Glutamatergic neuron (in vitro differentiated cells): ENCODE data around the gene PDE10A. TPM values are rescaled to one million over a fixed set of nuclear protein-coding genes. Genes with fewer than 3 reads are reported as not detected.

Experiments
- DNase-seq: peaks from one replicate; pipeline ENCODE4 v3.0.0; 2022
- H3K27ac Mint-ChIP-seq: one replicate; pipeline ENCODE4 v1.8.0; 2020; ENCODE audit warnings: mild to moderate bottlenecking, mixed read lengths, inconsistent platforms; ENCODE audit not compliant: unreplicated experiment
- H3K27me3 Mint-ChIP-seq: one replicate; pipeline ENCODE4 v1.8.0; 2020; ENCODE audit warnings: mild to moderate bottlenecking, moderate library complexity, mixed read lengths, inconsistent platforms; ENCODE audit not compliant: unreplicated experiment
- H3K36me3 Mint-ChIP-seq: one replicate; pipeline ENCODE4 v1.8.0; 2020; ENCODE audit warnings: mild to moderate bottlenecking, mixed read lengths, inconsistent platforms; ENCODE audit not compliant: unreplicated experiment
- H3K4me1 Mint-ChIP-seq: one replicate; pipeline ENCODE4 v1.8.0; 2020; ENCODE audit warnings: mild to moderate bottlenecking, low read depth, mixed read lengths, inconsistent platforms; ENCODE audit not compliant: unreplicated experiment
- H3K4me3 Mint-ChIP-seq: one replicate; pipeline ENCODE4 v1.8.0; 2020; ENCODE audit warnings: mild to moderate bottlenecking, mixed read lengths, inconsistent platforms; ENCODE audit not compliant: unreplicated experiment
- H3K9me3 Mint-ChIP-seq: one replicate; pipeline ENCODE4 v1.8.0; 2020; ENCODE audit warnings: mild to moderate bottlenecking, moderate library complexity, mixed read lengths, inconsistent platforms; ENCODE audit not compliant: unreplicated experiment
- total RNA-seq: library from RNA; stranded (reverse); fragmentation: NEBNext Ultra II Directional; extraction: Animal tissue kit (Norgen Biotek cat#: 25700); gene quantifications from one replicate; pipeline ENCODE4 v1.2.1, GENCODE V29; 2021; ENCODE audit not compliant: unreplicated experiment
- TF ChIP-seq, protein P1 (sequence below): fragments of 200-600 bp; sonication (generic); IDR thresholded peaks from one replicate; pipeline ENCODE4 v1.5.0; 2021; ENCODE audit not compliant: partially characterized antibody, unreplicated experiment

PDE10A gene
- total RNA-seq, 1 donor from 2014 or later = 24.5 TPM

DNA sequence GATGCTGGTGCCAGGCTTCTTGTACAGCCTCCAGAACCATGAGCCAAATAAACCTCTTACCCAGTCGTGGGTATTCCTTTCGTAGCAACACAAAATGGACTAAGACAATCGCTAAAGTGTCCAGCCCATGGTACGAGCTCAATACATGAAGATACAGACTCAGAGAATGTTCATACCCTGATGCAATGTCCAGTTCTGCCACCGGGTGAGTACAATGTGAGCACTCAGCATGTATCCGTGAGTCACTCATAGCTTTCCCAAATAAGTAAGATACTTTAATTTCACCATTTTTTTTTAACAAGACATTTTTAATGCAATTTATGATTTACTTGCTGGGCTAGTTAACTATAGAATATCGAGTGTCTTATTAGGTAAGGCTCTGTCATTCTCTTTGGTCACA is 26.7 kb upstream of the PDE10A start:
- Mint-ChIP-seq H3K4me3 (no peak overlapping the region), H3K27me3 (peaks cover 3% of the 10 kb centered on the region), H3K27ac (peak overlapping the region; percentile 30), H3K9me3 (peaks cover 6% of the 10 kb centered on the region), H3K4me1 (peaks cover 11% of the 10 kb centered on the region), H3K36me3 (no peaks in the 10 kb centered on the region)
- TF ChIP-seq, protein P1, sequence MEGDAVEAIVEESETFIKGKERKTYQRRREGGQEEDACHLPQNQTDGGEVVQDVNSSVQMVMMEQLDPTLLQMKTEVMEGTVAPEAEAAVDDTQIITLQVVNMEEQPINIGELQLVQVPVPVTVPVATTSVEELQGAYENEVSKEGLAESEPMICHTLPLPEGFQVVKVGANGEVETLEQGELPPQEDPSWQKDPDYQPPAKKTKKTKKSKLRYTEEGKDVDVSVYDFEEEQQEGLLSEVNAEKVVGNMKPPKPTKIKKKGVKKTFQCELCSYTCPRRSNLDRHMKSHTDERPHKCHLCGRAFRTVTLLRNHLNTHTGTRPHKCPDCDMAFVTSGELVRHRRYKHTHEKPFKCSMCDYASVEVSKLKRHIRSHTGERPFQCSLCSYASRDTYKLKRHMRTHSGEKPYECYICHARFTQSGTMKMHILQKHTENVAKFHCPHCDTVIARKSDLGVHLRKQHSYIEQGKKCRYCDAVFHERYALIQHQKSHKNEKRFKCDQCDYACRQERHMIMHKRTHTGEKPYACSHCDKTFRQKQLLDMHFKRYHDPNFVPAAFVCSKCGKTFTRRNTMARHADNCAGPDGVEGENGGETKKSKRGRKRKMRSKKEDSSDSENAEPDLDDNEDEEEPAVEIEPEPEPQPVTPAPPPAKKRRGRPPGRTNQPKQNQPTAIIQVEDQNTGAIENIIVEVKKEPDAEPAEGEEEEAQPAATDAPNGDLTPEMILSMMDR = peak; percentile 44
- no peak for DNase-seq

DNA sequence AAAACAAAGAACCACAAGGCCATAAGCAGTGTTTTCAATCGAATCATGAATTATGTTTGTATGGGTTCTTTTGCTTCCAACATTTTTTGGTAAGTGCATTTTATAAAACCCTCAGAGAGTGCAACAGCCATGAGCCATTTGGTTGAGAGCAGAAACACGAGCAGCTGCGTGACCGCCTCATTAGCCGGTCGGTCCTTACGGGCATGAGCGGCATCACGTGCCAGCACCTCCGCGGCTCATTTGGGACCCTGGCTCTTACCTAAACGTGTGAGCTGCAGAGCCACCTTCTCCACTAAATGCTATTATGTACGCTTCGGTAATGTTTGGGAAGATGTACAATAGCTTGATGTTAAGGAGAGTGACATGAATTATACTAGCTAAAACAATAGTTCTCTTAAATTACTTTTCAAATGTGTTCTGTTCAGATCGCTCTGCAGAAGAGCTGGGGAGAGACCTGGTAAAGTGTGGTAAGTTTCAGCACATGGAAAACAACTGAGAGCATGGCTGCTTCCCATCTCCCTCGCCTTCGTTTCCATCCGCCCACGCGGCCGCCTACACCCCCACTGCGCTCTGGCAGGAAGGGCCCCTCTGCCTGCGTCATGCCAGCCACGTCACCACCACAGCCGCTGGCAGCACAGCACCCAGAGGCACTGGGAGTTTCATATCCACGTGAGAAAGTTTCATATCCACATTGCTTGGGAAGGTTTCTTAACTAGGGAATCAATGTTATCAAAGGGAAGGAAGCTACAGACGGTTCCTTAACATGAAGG is 23.7 kb upstream of the PDE10A start:
- Mint-ChIP-seq H3K9me3 (peaks cover 6% of the 10 kb centered on the region), H3K36me3 (no peaks in the 10 kb centered on the region), H3K4me1 (peaks cover 10% of the 10 kb centered on the region), H3K27ac (no peak overlapping the region), H3K4me3 (no peak overlapping the region), H3K27me3 (peaks cover 3% of the 10 kb centered on the region)
- TF ChIP-seq, protein P1 = no peak
- no peak for DNase-seq

DNA sequence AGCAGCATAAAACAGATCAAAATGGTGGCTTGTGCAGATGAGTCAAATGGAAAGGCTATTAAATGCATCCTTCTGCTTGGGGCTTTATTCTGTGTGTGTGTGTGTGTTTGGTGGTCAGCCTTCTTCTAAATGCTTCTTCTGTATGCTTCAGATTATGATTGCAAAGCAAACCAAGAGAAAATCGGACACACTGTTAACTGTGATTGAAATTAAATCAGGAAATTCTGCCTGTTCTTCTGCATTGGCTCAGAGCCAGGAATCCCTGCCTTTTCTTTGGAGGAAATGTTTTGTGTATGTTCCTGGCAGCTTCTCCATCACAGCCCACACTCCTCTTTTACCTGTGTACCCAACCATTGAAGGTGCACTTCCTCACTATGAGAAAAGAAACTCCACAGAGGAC is 22.3 kb upstream of the PDE10A start:
- no peak overlapping the region for H3K4me3 Mint-ChIP-seq
- TF ChIP-seq, protein P1 = no peak
- peaks cover 3% of the 10 kb centered on the region for H3K9me3 Mint-ChIP-seq
- no peak overlapping the region for H3K27ac Mint-ChIP-seq
- H3K27me3 Mint-ChIP-seq = no peaks in the 10 kb centered on the region
- H3K4me1 Mint-ChIP-seq = peaks cover 8% of the 10 kb centered on the region
- DNase-seq = no peak
- no peaks in the 10 kb centered on the region for H3K36me3 Mint-ChIP-seq

DNA sequence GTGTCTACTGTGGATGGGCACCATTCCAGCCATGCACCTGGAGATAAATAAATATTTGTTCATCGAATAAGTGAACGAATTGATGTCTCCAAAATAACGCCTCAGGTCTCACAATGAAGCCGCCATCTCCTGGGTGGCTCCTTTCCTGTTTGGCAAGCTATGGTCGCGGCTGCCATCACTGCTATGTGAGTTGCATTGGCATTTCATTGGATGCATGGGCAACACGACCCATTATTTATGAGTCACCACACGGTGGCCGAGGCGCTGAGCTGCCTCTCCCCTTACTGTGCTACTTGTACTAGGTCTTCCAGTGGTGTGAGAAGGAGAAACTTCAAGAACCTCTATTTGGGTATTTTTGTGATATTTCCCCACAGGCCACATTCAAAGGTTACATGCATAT is 21.3 kb upstream of the PDE10A start:
- no peak overlapping the region for H3K27ac Mint-ChIP-seq
- H3K27me3 Mint-ChIP-seq = no peaks in the 10 kb centered on the region
- peaks cover 4% of the 10 kb centered on the region for H3K4me1 Mint-ChIP-seq
- TF ChIP-seq, protein P1 = no peak
- DNase-seq = no peak
- no peak overlapping the region for H3K4me3 Mint-ChIP-seq
- peaks cover 2% of the 10 kb centered on the region for H3K9me3 Mint-ChIP-seq
- no peaks in the 10 kb centered on the region for H3K36me3 Mint-ChIP-seq

DNA sequence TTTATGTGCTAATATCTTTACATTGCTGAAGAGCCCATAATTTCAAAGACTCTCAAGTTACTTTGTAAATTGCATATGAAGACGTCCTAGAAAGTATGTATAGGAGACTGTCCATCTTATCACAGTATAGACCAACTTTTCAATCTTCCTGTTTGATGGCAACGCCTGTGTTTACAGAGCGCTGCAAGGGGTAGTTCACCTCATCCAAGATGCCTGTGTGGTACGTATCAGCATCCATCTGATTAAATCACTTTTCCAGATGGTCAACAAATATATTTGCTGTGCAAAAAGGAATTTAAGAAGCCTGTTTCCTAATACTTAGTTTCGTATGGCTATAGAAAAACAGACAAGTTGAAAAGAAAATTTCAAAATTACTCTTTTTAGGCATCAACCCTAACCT is 17.9 kb upstream of the PDE10A start:
- TF ChIP-seq, protein P1 = no peak
- Mint-ChIP-seq H3K4me1 (peaks cover 3% of the 10 kb centered on the region), H3K9me3 (peaks cover 2% of the 10 kb centered on the region)

More for the DNA sequence above, 17.9 kb upstream of the PDE10A start:
- Mint-ChIP-seq H3K4me3 (no peak overlapping the region), H3K27ac (no peak overlapping the region), H3K27me3 (no peaks in the 10 kb centered on the region), H3K36me3 (no peaks in the 10 kb centered on the region)
- DNase-seq = no peak
